Cardiac septum (tissue), 1 donor: ENCODE measurements around the gene NR3C1. TPM values are rescaled to one million over a fixed set of nuclear protein-coding genes. Genes with fewer than 3 reads are reported as not detected.

ENCODE experiments used
- DNase-seq: peaks from one replicate; pipeline ENCODE4 v3.0.0-alpha.2; 2020; ENCODE audit warnings: low spot score
- intact Hi-C: fragments of 100-400 bp; cut with DNase I; formaldehyde crosslinking; loops from one replicate; pipeline ENCODE4 v1.14.0; 2022
- total RNA-seq: library from RNA; stranded (reverse); fragmentation: NEBNext Ultra II Directional; extraction: Animal tissue kit (Norgen Biotek cat#: 25700); gene quantifications from one replicate; pipeline ENCODE4 v1.2.1, GENCODE V29; 2021
- donor health status: DM: no; HTN: no; CAD: no.

Gene NR3C1
- total RNA-seq, 1 donor from 2014 or later: 68.5 TPM

GRCh38 chr5:143322176-143322575 is 81.3 kb downstream of the NR3C1 start:
- intact Hi-C loops: no loop called here

DNA sequence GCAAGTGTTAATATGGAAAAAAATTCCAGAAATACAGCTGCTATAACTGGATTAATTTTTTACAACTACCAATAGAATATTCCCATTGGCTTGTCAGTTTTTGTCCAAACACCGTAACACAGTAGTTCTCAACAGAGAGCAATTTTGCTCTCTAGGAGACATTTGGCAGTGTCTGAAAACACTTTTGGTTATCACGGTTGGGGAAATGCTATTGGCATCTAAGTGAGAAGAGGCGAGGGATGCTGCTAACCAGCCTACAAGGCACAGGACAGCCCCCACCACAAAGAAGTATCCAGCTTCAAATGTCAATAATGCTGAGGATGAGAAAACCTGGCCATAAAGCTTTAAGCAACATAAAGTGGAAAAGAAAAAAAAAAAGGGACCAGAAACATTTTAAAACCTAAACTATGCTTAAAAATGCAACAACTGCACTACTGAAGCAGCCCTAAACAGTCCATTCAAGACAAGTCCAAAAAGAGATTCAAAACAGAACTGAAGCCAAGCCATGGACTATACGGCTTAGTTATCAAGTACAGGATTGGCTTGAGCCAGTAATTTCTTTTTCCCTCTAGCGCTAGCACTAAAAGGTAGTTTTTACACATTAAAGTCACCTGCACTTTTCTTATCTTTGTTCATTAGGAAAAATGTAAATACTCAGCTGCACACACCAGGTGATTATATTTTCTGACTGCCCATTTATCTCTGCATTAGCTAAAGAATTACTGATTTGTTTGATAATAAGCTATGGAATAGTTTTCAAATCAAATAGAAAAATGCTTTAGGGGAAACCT is 83.9 kb downstream of the NR3C1 start:
- intact Hi-C loops: loop anchor here (10.0 kb wide), 1 partner anchor 75 kb away; no protein-coding TSS in a partner anchor
- no peak for DNase-seq

More at GRCh38 chr5:143322176-143322575, 81.3 kb downstream of the NR3C1 start:
- no peak for DNase-seq

DNA sequence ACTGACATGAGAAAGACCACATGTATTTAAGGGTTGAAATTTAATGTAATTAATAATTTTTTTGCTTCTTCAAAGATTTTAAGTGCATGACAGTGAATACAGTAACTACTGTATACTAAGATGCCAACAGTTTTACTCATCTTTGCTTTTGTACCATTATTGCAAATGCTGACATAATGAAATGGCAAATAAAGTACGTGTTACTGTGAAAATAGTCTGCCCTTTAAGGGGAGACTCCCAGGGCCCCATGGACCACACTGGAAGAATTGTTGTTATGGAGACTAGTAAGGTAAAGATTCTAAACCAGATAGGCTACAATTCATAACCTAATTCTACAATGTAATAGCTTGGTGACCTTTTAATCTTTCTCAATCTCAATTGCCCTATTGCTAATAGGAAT is 84.7 kb downstream of the NR3C1 start:
- intact Hi-C loops: loop anchor here (10.0 kb wide), 1 partner anchor 76 kb away; no protein-coding TSS in a partner anchor
- DNase-seq: no peak

DNA sequence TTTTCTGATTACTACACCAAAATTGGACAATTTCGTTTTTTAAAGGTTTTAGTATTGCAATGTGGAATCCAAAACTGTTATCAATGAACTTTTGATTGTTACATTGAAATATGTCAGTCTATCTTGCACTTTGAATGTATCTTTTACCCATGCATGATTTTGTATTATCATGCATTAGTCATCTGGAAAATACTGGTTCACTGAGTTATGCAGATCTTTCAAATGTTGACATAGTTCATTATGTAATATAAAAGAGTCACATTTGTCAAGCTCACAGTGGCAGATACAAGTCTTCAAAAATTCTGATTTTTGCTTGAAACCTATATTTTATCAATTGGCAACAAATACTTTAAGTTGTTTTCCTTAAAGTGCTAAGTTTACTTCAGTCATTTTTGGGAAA is 85.2 kb downstream of the NR3C1 start:
- intact Hi-C loops: loop anchor here (10.0 kb wide), 1 partner anchor 77 kb away; no protein-coding TSS in a partner anchor
- DNase-seq: no peak

DNA sequence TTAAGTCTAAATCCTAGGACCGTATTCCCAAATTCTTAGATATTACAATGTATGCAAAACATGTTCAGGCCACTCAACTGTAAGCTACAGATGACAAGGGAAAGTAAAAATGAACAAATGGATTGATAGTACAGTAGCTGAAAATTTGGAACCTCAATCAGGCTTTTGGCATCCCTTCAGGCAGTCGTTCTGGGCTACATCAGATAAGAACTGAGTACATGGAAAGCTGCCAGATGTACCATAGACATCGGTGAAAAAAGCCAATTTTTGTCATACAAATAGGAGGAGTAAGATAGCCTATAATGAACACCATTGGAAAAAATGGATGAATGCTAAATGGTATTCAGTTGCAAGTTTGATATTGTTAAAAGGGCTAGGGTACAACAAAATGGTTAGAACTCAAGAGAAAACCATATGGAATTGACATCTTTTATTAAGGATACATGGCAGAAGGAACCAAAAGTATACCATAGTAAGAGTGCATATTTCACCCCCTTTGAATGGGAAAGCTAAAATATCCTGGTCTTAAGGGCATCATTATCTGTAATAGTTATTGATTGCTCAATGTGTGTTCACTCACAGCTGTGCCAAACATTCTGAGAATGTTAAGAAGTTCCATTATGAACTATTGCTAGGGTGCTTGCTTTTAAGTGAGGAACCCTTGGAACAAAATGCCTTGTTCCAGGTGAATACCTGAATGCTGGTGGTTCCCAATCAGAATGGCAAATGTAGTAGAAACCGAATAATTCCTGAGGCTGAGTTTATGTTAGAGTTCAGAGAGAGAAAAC is 86.4 kb downstream of the NR3C1 start:
- intact Hi-C loops: loop anchor here (10.0 kb wide), 1 partner anchor 78 kb away; no protein-coding TSS in a partner anchor
- DNase-seq: no peak

DNA sequence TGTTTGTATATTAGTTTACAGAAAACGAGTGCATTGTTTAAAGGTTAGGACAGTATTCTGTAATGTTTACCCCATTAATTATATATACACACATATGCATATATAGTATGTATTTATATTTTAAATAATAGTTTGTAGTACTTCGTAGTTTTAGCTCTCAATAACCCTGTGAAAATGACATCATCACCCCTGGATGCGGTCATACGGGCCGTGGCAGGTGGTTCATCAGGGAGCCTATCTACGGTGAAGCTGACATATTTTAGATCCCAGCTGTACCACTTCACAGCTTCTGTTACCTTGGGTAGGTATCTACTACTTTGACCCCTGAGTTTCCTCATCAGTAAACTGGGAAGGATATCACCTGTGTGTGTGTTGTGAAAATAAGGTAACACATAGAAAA is 87.1 kb downstream of the NR3C1 start:
- no peak for DNase-seq
- intact Hi-C loops: loop anchor here (10.0 kb wide), 1 partner anchor 78 kb away; no protein-coding TSS in a partner anchor

DNA sequence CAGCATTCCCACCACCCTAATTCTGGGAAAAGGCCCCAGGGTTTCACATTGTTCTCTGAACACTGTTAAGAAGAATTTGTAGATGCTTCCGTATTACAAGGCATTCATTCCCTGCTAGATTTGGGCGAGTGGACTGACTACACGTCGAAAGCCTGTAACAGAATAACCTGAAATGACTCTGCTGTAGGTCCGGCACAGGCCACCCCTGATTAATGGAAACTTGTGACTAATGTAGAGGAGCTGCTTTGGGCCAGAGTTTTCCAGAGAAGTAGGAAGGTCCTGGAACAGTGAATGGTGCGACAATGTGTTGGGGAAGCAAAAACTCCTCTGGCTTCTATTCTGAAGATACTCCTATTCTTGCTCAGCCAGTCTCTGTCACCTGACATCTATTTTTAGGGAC is 87.6 kb downstream of the NR3C1 start:
- no peak for DNase-seq
- intact Hi-C loops: loop anchor here (10.0 kb wide), 1 partner anchor 79 kb away; no protein-coding TSS in a partner anchor

DNA sequence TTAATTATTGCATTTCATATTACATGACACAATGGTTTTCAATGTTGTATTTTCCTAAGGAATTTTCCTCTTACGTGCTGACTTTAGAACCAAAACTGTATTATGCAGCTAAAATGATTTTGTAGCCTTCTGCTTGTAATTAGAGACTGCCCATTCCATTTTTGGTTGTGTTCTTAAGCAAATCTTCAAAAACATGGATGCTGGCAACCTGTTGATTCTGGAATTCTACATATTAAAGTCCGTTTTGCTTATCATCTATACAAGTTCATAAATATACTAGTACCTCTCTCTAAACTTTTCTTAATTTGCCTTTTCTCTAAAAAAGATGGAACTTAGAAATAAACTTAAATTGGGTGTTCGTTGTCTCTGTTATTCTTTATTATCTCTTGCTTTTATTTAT is 88.3 kb downstream of the NR3C1 start:
- no peak for DNase-seq
- intact Hi-C loops: loop anchor here (10.0 kb wide), 1 partner anchor 80 kb away; no protein-coding TSS in a partner anchor

DNA sequence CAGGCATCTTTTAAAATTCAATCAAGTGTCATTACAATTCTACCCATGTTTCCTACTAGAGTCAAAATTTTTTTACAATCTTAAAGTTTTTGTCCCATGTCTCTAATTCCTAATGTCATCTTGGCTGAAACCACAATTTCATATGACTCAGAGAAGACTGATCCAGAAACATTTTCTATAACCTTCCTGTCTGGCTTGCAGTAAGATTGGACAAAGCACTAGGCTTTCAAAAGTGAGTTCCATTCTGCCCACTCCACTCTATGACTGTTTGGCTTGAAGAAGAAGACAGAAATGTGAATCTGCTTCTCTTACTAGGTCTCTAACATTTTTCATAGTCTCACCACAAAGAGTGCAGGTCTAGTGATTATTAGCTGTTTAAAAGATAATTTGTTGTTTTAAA is 88.8 kb downstream of the NR3C1 start:
- intact Hi-C loops: loop anchor here (10.0 kb wide), 1 partner anchor 80 kb away; no protein-coding TSS in a partner anchor
- DNase-seq: no peak

DNA sequence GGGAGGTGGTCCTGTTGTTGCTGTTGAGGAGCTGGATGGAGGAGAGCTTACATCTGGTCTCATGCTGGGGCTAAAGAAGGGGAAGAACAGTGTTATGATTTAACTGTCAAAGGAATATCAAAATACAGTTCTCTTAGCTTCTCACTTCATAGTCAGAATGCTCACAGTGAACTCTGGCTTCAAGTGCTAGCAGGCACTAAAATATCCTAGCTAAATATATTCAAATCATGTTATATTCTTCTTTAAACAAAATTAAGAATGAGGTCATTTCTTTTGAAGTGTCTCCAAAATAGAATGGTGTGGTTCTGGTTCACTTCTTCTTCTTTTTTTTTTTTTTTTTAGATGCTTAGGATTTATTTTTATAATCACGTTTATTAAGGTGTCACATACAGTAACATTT is 89.4 kb downstream of the NR3C1 start:
- DNase-seq: no peak
- intact Hi-C loops: loop anchor here (10.0 kb wide), 1 partner anchor 81 kb away; no protein-coding TSS in a partner anchor

DNA sequence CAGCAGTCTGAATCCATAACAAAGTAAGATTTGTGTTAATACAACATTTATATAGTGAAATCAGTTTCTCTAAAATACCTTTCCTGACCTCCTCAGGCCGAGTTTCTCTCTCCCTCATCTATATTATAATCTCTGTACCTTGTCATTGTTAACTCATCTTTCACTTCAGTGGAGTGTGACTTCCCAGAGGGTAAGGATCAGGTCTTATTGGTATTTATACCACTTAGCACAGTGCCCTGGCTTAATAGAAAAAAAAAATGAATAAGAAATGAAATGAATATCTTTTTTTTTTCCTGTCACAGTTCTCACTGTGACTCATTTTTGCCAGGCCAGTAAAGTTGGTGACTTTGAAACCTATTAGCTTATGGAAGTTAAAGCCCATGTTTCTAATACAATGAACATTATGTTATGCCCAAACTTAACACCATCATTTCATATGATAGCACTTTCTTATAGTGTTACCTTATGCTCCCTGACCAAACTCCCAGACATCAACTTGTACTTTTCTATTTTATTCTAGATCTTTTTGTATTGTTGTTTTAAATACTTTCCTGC is 90.1 kb downstream of the NR3C1 start:
- intact Hi-C loops: loop anchor here (10.0 kb wide), 1 partner anchor 81 kb away; no protein-coding TSS in a partner anchor

GRCh38 chr5:143312822-143313221 is 90.7 kb downstream of the NR3C1 start:
- intact Hi-C loops: loop anchor here (10.0 kb wide), 1 partner anchor 82 kb away; no protein-coding TSS in a partner anchor

More for the DNA sequence above, 90.1 kb downstream of the NR3C1 start:
- DNase-seq: no peak

DNA sequence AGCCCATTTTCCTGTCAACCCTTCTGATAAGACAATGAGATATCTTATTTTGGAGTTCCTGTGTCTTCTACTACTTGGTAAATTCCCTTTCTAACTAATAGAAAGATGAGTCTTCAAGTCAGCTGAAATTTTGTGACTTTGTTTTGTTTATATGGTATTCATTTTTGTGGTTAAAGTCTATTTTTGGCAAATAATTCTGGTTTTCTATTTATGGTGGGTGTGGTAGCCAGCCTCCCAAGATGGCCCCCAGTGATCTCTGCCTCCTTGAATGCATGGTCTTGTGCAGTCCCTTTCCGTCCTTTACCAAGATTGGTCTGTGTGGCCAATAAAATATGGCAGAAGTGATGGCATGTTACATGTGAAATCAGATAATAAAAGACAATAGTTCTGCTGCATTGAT is 91.5 kb downstream of the NR3C1 start:
- no peak for DNase-seq
- intact Hi-C loops: loop anchor here (10.0 kb wide), 1 partner anchor 83 kb away; no protein-coding TSS in a partner anchor

More at GRCh38 chr5:143312822-143313221, 90.7 kb downstream of the NR3C1 start:
- no peak for DNase-seq

DNA sequence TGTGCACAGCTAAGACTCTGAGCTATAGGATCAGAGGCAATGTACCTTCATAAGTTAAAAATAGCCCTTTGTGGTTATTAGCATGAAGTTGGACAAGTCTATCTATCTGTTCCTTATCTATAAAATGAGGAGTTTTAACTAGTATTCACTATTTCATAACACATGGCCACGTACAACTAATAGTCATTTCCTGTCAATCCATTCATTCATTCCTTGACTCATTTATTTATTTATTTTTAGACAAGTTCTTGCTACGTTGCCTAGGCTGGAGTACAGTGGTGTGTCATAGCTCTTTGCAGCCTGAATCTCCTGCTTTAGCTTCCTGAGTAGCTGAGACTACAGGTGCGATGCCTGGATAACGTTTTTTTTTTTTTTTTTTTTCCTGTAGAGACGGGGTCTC is 92.1 kb downstream of the NR3C1 start:
- intact Hi-C loops: loop anchor here (10.0 kb wide), 1 partner anchor 83 kb away; no protein-coding TSS in a partner anchor
- DNase-seq: no peak

DNA sequence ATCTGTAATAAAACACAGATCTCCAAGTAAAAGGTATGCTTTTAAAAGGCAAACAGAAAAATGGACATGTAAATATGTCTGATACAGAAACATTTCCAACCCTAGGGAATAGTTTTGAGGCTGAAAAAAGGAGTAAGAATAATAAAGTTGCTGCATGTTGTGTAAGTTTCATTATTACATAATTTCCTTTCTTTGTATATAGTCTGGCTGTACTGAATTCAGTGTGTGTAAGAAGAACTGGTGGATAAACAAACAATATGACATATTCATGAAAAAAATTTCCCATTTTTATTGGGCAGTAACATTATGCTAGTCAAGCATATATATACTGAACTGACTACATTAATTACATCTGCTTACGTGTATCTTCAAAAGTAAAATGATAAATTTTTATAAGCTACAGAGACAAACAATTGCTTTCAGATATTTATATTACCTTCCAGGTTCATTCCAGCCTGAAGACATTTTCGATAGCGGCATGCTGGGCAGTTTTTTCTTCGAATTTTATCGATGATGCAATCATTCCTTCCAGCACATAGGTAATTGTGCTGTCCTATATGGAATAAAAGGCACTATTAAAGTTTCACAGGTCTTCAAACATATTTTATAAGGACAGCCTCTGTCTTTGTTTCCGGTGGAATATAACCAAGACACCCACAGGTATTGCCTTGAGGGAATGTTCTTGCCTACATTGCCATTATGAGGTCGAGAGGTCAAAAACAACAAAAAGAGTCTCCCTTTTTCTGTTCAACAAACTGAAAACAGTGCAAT is 93.6 kb downstream of the NR3C1 start:
- DNase-seq: no peak
- intact Hi-C loops: loop anchor here (10.0 kb wide), 1 partner anchor 85 kb away; no protein-coding TSS in a partner anchor

GRCh38 chr5:143308731-143309130 is 94.8 kb downstream of the NR3C1 start:
- intact Hi-C loops: no loop called here
- no peak for DNase-seq

DNA sequence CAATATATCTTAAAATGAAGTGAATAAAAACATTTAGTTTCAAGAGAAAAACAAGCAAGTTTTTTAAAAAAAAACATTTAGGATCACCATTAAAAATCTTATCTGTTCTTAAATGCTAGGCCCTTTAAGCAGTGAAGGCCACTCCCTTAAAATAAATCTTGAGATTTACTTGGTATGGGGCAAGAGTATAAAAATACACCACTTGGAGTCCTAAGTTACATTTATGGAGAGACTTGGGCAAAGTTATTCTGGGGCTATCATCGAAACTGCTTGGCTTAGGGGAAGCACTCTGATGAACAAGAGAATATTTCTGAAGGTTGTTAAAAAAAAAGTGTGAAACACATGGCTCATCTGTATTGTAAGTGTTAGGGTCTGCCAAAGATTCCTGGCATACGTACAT is 97.4 kb downstream of the NR3C1 start:
- intact Hi-C loops: no loop called here
- no peak for DNase-seq

DNA sequence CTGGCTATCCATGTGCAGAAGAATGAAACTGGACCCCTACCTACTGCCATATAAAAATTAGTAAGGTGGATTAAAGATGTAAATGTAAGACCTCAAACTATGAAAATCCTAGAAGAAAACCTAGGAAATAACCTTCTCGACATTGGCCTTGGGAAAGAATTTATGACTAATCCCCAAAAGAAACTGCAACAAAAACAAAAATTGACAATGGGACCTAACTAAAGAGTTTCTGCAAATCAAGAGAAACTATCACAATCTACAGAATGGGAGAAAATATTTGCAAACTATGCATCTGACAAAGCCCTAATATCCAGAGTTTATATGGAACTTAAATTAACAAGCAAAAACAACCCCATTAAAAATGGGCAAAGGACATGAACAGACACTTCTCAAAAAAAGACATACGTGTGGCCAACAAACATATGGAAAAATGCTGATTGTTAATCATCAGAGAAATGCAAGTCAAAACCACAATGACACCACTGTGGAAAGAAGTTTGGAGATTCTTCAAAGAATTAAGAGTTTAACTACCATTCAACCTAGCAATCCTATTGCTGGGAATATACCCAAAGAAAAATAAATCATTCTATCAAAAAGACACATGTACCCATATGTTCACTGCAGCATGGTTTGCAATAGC is 98.5 kb downstream of the NR3C1 start:
- no peak for DNase-seq
- intact Hi-C loops: loop anchor here (2.0 kb wide), 1 partner anchor 24 kb away; no protein-coding TSS in a partner anchor
